Mesenteric fat pad (tissue), 1 donor: ENCODE data around the gene GRID1. TPM values are rescaled to one million over a fixed set of nuclear protein-coding genes. Genes with fewer than 3 reads are reported as not detected.
A peak's percentile ranks its signal among the peaks of the same experiment; 100 is the strongest.
"Not testable (repeated sequence)": the region's sequence is repeated elsewhere in the genome, so short reads cannot be mapped to it uniquely, and the experiment has no call there.

Experiments used
- DNase-seq: peaks from one replicate; pipeline ENCODE4 v3.0.0-alpha.2; 2020; ENCODE audit warnings: low spot score
- total RNA-seq: library from RNA; stranded (reverse); fragmentation: NEBNext Ultra II Directional; extraction: Animal tissue kit (Norgen Biotek cat#: 25700); gene quantifications from one replicate; pipeline ENCODE4 v1.2.1, GENCODE V29; 2021
- donor health status: DM: yes; HTN: yes; CAD: no.

The GRID1 gene
- total RNA-seq, 1 donor from 2014 or later: 2.1 TPM

GRCh38 chr10:86099542-86100334 lies 266.9 kb downstream of the GRID1 start:
- peak; percentile 74 for DNase-seq

GRCh38 chr10:86098187-86098881 lies 268.3 kb downstream of the GRID1 start:
- no peak for DNase-seq

- not testable (repeated sequence) for DNase-seq
These were observed 271.5 kb downstream of the GRID1 start for GRCh38 chr10:86095061-86095460.

GRCh38 chr10:86092311-86092710 lies 274.3 kb downstream of the GRID1 start:
- not testable (repeated sequence) for DNase-seq

GRCh38 chr10:86091216-86091615 lies 275.4 kb downstream of the GRID1 start:
- DNase-seq: peak; percentile 41

GRCh38 chr10:86090807-86091206 lies 275.8 kb downstream of the GRID1 start:
- DNase-seq: no peak

GRCh38 chr10:86087716-86088115 lies 278.9 kb downstream of the GRID1 start:
- peak; percentile 57 for DNase-seq

GRCh38 chr10:86086418-86086817 lies 280.2 kb downstream of the GRID1 start:
- DNase-seq: peak; percentile 69

- peak; percentile 51 for DNase-seq
These were observed 280.9 kb downstream of the GRID1 start for GRCh38 chr10:86085686-86086085.

- peak; percentile 85 for DNase-seq
These were observed 281.5 kb downstream of the GRID1 start for GRCh38 chr10:86085136-86085535.

GRCh38 chr10:86084585-86084984 lies 282.0 kb downstream of the GRID1 start:
- DNase-seq: no peak

GRCh38 chr10:86083664-86084175 lies 282.9 kb downstream of the GRID1 start:
- DNase-seq: no peak

- DNase-seq: no peak
These were observed 283.4 kb downstream of the GRID1 start for GRCh38 chr10:86083206-86083605.

GRCh38 chr10:86082556-86082955 lies 284.0 kb downstream of the GRID1 start:
- no peak for DNase-seq

GRCh38 chr10:86079088-86079487 lies 287.5 kb downstream of the GRID1 start:
- no peak for DNase-seq

GRCh38 chr10:86078639-86079035 lies 288.0 kb downstream of the GRID1 start:
- DNase-seq: no peak

- DNase-seq: no peak
These were observed 288.5 kb downstream of the GRID1 start for GRCh38 chr10:86077871-86078638.

GRCh38 chr10:86077271-86077670 lies 289.3 kb downstream of the GRID1 start:
- DNase-seq: no peak

GRCh38 chr10:86076497-86076896 lies 290.1 kb downstream of the GRID1 start:
- not testable (repeated sequence) for DNase-seq

GRCh38 chr10:86075512-86075911 lies 291.1 kb downstream of the GRID1 start:
- DNase-seq: no peak

GRCh38 chr10:86074294-86074693 lies 292.3 kb downstream of the GRID1 start:
- DNase-seq: no peak
